HEK293 (cell line): ENCODE data around the gene STK32C.

Source experiments
- CTCF ChIA-PET: fragments of 350-600 bp; formaldehyde crosslinking; extraction: SDS; loops from one replicate; lab custom pipeline; 2021; ENCODE audit warnings: antibody characterized with exemption; lab: Yijun Ruan, JAX
- POLR2A ChIA-PET: fragments of 300-600 bp; formaldehyde crosslinking; extraction: SDS; loops from one replicate; lab custom pipeline; 2020; ENCODE audit warnings: antibody characterized with exemption, inconsistent platforms; lab: Yijun Ruan, JAX
- H3K27ac ChIP-seq: fragments of 200-500 bp; sonication (Bioruptor generic); 2 replicates; pipeline ENCODE4 v1.5.1; 2014; ENCODE audit warnings: low read depth, low read length, control low read depth, inconsistent platforms; ENCODE audit errors: extremely low read depth
- H3K36me3 ChIP-seq, 2 experiments: fragments of 200-500 bp in 1 of 2; sonication (Bioruptor generic) in 1 of 2; 1 replicate in 1 of 2; 2 replicates in 1 of 2; pipeline ENCODE4 v1.5.1; 2014 to 2017; ENCODE audit warnings: inconsistent platforms in 2 of 2, low read length in 2 of 2; ENCODE audit not compliant: control insufficient read depth in 2 of 2, insufficient read depth in 1 of 2
- H3K4me1 ChIP-seq: fragments of 200-500 bp; sonication (Bioruptor generic); 2 replicates; pipeline ENCODE4 v1.5.1; 2014; ENCODE audit warnings: mild to moderate bottlenecking, low read length, inconsistent platforms; ENCODE audit not compliant: control insufficient read depth, insufficient read depth
- H3K4me3 ChIP-seq: 2 replicates; pipeline ENCODE4 v1.5.1; 2011; ENCODE audit warnings: low read depth, mild to moderate bottlenecking, control low read depth, low read length, moderate library complexity
- H3K9me3 ChIP-seq: fragments of 200-500 bp; sonication (Bioruptor generic); 2 replicates; pipeline ENCODE4 v1.5.1; 2014; ENCODE audit warnings: low read depth, low read length, inconsistent platforms; ENCODE audit not compliant: control insufficient read depth, insufficient read depth
- FEZF1 ChIP-seq: fragments of 450-650 bp; formaldehyde crosslinking; IDR thresholded peaks from 2 replicates; pipeline ENCODE4 v1.5.1; 2016; ENCODE audit warnings: missing biosample characterization, missing genetic modification characterization
- HOXD13 ChIP-seq: sonication (generic); formaldehyde crosslinking; IDR thresholded peaks from 2 replicates; pipeline ENCODE4 v1.8.0; 2022; ENCODE audit warnings: missing genetic modification reagents, borderline replicate concordance
- KLF8 ChIP-seq: fragments of 450-650 bp; formaldehyde crosslinking; IDR thresholded peaks from 2 replicates; pipeline ENCODE4 v1.5.1; 2016; ENCODE audit warnings: missing biosample characterization, missing genetic modification characterization
- KLF9 ChIP-seq: fragments of 450-650 bp; formaldehyde crosslinking; IDR thresholded peaks from 2 replicates; pipeline ENCODE4 v1.5.1; 2016; ENCODE audit warnings: missing biosample characterization, missing genetic modification characterization, low read depth
- MZF1 ChIP-seq: fragments of 450-650 bp; formaldehyde crosslinking; IDR thresholded peaks from 2 replicates; pipeline ENCODE4 v1.5.1; 2017; ENCODE audit warnings: missing biosample characterization, missing genetic modification characterization, borderline replicate concordance
- PRDM6 ChIP-seq: fragments of 450-650 bp; formaldehyde crosslinking; IDR thresholded peaks from 2 replicates; pipeline ENCODE4 v1.5.1; 2017; ENCODE audit warnings: missing biosample characterization, missing genetic modification characterization
- REPIN1 ChIP-seq: fragments of 450-650 bp; formaldehyde crosslinking; IDR thresholded peaks from 2 replicates; pipeline ENCODE4 v1.5.1; 2017; ENCODE audit warnings: missing biosample characterization, missing genetic modification characterization, low read depth
- SP7 ChIP-seq: fragments of 450-650 bp; formaldehyde crosslinking; IDR thresholded peaks from 2 replicates; pipeline ENCODE4 v1.5.1; 2016; ENCODE audit warnings: missing biosample characterization, missing genetic modification characterization
- YY2 ChIP-seq: fragments of 450-650 bp; formaldehyde crosslinking; IDR thresholded peaks from 2 replicates; pipeline ENCODE4 v1.5.1; 2016; ENCODE audit warnings: missing biosample characterization, missing genetic modification characterization
- ZNF169 ChIP-seq: fragments of 450-650 bp; formaldehyde crosslinking; IDR thresholded peaks from 2 replicates; pipeline ENCODE4 v1.5.1; 2016; ENCODE audit warnings: missing biosample characterization, missing genetic modification characterization
- ZNF214 ChIP-seq: fragments of 450-650 bp; formaldehyde crosslinking; IDR thresholded peaks from 2 replicates; pipeline ENCODE4 v1.5.1; 2017; ENCODE audit warnings: missing biosample characterization, mild to moderate bottlenecking, missing genetic modification characterization, borderline replicate concordance
- ZNF433 ChIP-seq: fragments of 450-650 bp; formaldehyde crosslinking; IDR thresholded peaks from 2 replicates; pipeline ENCODE4 v1.5.1; 2016; ENCODE audit warnings: missing biosample characterization, missing genetic modification characterization, low read depth
- ZNF518A ChIP-seq: fragments of 450-650 bp; formaldehyde crosslinking; conservative IDR thresholded peaks from 2 replicates; pipeline ENCODE4 v1.5.1; 2016; ENCODE audit warnings: low read depth, missing biosample characterization, missing genetic modification characterization
- ZNF626 ChIP-seq: fragments of 450-650 bp; sonication (Bioruptor Pico); formaldehyde crosslinking; IDR thresholded peaks from 2 replicates; pipeline ENCODE4 v1.5.1; 2018; ENCODE audit warnings: missing biosample characterization, missing genetic modification characterization, inconsistent platforms
- ZNF664 ChIP-seq: fragments of 450-650 bp; formaldehyde crosslinking; IDR thresholded peaks from 2 replicates; pipeline ENCODE4 v1.5.1; 2016; ENCODE audit warnings: missing biosample characterization, missing genetic modification characterization
- TF ChIP-seq, protein P1 (sequence below): fragments of 450-650 bp; formaldehyde crosslinking; IDR thresholded peaks from 2 replicates; pipeline ENCODE4 v1.5.1; 2016; ENCODE audit warnings: missing biosample characterization, missing genetic modification characterization, low read depth
- TF ChIP-seq, protein P2 (sequence below): fragments of 450-650 bp; formaldehyde crosslinking; IDR thresholded peaks from 2 replicates; pipeline ENCODE4 v1.5.1; 2016; ENCODE audit warnings: missing biosample characterization, missing genetic modification characterization
- TF ChIP-seq, protein P3 (sequence below): fragments of 450-650 bp; formaldehyde crosslinking; IDR thresholded peaks from 2 replicates; pipeline ENCODE4 v1.5.1; 2016; ENCODE audit warnings: missing biosample characterization, missing genetic modification characterization, borderline replicate concordance
- TF ChIP-seq, protein P4 (sequence below): fragments of 450-650 bp; formaldehyde crosslinking; IDR thresholded peaks from 2 replicates; pipeline ENCODE4 v1.5.1; 2017; ENCODE audit warnings: missing biosample characterization, missing genetic modification characterization

Gene STK32C

DNA sequence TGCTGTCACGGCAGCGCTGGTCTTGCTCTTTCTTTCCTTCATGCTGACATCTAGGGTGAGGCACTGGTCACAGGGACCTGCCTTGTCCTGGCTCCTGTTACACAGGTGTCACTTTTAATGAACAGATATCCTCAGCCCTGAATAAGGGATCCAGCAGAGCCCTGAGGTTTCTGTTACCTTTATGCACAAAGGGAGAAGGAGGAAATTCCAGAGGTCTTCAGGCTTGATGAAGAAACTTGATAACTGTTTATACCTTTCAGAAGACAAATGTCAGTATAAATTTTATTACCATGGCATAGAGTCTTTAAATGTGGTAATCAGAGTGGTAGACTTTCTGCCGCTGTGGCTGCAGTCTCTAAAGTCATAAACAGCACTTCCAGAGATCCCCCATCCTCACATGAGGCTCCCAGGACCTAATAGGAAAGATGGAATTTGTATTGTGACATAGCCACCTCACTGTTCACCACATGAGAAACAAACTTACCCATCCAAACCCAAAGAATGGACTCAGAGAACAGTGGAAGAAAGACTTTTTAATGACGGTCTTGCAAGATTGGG is 27.0 kb upstream of the STK32C start (continued):
- TF ChIP-seq ZNF518A: no peak
- TF ChIP-seq PRDM6 (tag by site-specific recombination): no peak
- TF ChIP-seq, all 188 proteins: peak for 7

- ChIA-PET POLR2A (no interaction called here), CTCF (interaction anchor here (1.0 kb wide), 1 partner anchor 20 kb away, joined by 7 read pairs; no protein-coding TSS in a partner anchor)
- Histone ChIP-seq H3K36me3 (no peaks in the 10 kb centered on the region; a peak in 1 of 3 replicates), H3K9me3 (no peaks in the 10 kb centered on the region), H3K27ac (no peak overlapping the region), H3K4me1 (peaks cover 18% of the 10 kb centered on the region), H3K4me3 (no peak overlapping the region)
- TF ChIP-seq, protein P1, sequence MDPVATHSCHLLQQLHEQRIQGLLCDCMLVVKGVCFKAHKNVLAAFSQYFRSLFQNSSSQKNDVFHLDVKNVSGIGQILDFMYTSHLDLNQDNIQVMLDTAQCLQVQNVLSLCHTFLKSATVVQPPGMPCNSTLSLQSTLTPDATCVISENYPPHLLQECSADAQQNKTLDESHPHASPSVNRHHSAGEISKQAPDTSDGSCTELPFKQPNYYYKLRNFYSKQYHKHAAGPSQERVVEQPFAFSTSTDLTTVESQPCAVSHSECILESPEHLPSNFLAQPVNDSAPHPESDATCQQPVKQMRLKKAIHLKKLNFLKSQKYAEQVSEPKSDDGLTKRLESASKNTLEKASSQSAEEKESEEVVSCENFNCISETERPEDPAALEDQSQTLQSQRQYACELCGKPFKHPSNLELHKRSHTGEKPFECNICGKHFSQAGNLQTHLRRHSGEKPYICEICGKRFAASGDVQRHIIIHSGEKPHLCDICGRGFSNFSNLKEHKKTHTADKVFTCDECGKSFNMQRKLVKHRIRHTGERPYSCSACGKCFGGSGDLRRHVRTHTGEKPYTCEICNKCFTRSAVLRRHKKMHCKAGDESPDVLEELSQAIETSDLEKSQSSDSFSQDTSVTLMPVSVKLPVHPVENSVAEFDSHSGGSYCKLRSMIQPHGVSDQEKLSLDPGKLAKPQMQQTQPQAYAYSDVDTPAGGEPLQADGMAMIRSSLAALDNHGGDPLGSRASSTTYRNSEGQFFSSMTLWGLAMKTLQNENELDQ (tag by site-specific recombination): no peak
- TF ChIP-seq ZNF169 (no peak), YY2 (tag by site-specific recombination) (no peak), ZNF433 (tag by site-specific recombination) (no peak), REPIN1 (tag by site-specific recombination) (no peak), SP7 (tag by site-specific recombination) (no peak), HOXD13 (no peak), MZF1 (tag by site-specific recombination) (no peak), ZNF214 (tag by site-specific recombination) (no peak), KLF8 (tag by site-specific recombination) (no peak), KLF9 (tag by site-specific recombination) (no peak), ZNF664 (tag by site-specific recombination) (no peak), ZNF626 (tag by site-specific recombination) (no peak), FEZF1 (tag by site-specific recombination) (no peak)
- TF ChIP-seq, protein P2, sequence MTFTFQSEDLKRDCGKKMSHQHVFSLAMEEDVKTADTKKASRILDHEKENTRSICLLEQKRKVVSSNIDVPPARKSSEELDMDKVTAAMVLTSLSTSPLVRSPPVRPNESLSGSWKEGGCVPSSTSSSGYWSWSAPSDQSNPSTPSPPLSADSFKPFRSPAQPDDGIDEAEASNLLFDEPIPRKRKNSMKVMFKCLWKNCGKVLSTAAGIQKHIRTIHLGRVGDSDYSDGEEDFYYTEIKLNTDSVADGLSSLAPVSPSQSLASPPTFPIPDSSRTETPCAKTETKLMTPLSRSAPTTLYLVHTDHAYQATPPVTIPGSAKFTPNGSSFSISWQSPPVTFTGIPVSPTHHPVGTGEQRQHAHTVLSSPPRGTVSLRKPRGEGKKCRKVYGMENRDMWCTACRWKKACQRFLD: no peak
- TF ChIP-seq, protein P3, sequence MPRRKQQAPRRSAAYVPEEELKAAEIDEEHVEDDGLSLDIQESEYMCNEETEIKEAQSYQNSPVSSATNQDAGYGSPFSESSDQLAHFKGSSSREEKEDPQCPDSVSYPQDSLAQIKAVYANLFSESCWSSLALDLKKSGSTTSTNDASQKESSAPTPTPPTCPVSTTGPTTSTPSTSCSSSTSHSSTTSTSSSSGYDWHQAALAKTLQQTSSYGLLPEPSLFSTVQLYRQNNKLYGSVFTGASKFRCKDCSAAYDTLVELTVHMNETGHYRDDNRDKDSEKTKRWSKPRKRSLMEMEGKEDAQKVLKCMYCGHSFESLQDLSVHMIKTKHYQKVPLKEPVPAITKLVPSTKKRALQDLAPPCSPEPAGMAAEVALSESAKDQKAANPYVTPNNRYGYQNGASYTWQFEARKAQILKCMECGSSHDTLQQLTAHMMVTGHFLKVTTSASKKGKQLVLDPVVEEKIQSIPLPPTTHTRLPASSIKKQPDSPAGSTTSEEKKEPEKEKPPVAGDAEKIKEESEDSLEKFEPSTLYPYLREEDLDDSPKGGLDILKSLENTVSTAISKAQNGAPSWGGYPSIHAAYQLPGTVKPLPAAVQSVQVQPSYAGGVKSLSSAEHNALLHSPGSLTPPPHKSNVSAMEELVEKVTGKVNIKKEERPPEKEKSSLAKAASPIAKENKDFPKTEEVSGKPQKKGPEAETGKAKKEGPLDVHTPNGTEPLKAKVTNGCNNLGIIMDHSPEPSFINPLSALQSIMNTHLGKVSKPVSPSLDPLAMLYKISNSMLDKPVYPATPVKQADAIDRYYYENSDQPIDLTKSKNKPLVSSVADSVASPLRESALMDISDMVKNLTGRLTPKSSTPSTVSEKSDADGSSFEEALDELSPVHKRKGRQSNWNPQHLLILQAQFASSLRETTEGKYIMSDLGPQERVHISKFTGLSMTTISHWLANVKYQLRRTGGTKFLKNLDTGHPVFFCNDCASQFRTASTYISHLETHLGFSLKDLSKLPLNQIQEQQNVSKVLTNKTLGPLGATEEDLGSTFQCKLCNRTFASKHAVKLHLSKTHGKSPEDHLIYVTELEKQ: no peak
- TF ChIP-seq, protein P4, sequence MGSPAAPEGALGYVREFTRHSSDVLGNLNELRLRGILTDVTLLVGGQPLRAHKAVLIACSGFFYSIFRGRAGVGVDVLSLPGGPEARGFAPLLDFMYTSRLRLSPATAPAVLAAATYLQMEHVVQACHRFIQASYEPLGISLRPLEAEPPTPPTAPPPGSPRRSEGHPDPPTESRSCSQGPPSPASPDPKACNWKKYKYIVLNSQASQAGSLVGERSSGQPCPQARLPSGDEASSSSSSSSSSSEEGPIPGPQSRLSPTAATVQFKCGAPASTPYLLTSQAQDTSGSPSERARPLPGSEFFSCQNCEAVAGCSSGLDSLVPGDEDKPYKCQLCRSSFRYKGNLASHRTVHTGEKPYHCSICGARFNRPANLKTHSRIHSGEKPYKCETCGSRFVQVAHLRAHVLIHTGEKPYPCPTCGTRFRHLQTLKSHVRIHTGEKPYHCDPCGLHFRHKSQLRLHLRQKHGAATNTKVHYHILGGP (tag by site-specific recombination): no peak
These were observed 25.6 kb upstream of the STK32C start for GRCh38 chr10:132333386-132333785.
